Daoy (cell line): Measurements from ENCODE around the gene ZNF382. TPM values are rescaled to one million over a fixed set of nuclear protein-coding genes. Genes with fewer than 3 reads are reported as not detected.

ENCODE experiments used
- DNase-seq: peaks from one replicate; pipeline ENCODE4 v3.0.0-alpha.2; 2015; ENCODE audit warnings: low read depth
- total RNA-seq: library from RNA; depleted of rRNA; stranded (reverse); fragments of >200 nt; shearing (Covaris generic); gene quantifications from 2 replicates; pipeline ENCODE4 v1.2.3, GENCODE V29; 2014; rRNA removed

Gene ZNF382
- total RNA-seq, 1 experiment from 2014 or later = 7.4 TPM

DNA sequence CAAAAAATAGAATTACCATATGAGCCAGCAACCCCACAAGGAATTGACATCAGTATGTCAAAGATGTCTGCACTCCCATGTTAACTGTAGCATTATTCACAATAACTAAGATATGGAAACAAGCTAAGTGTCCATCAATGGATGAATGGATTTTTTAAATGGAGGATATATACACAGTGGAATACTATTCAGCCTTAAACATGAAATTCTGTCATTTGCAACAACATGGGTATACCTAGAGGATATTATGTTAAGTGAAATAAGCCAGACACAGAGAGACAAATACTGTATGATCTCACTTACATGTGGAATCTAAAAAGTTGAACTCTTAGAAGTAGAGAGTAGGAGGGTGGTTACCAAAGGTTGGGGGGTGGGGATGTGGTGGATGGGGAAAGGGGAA lies 74.3 kb downstream of the ZNF382 start:
- DNase-seq = no peak

Other genes with a start within 250 kb of the ZNF382 start
- 2.3 and 3.3 TPM in 2 replicates for gene ZFP14, start 226.1 kb upstream of the ZNF382 start, total RNA-seq
- 5.6 and 10.3 TPM in 2 replicates for gene ZFP82, start 186.7 kb upstream of the ZNF382 start, total RNA-seq
- 7.3 and 9.0 TPM in 2 replicates for gene ZNF566, start 115.8 kb upstream of the ZNF382 start, total RNA-seq
- 9.1 and 11.8 TPM in 2 replicates for gene ZNF260, start 77.0 kb upstream of the ZNF382 start, total RNA-seq
- gene ZNF529, start 32.0 kb upstream of the ZNF382 start, total RNA-seq = 9.8 and 21.3 TPM in 2 replicates
- gene ZNF461, start 61.5 kb downstream of the ZNF382 start, total RNA-seq = 6.3 and 8.3 TPM in 2 replicates
- gene ZNF567, start 82.3 kb downstream of the ZNF382 start, total RNA-seq = 3.5 and 7.2 TPM in 2 replicates
- gene ZNF850, start 167.5 kb downstream of the ZNF382 start, total RNA-seq = 8.7 and 11.4 TPM in 2 replicates
- 4.0 and 12.7 TPM in 2 replicates for gene ZNF790, start 233.1 kb downstream of the ZNF382 start, total RNA-seq
- 0.24 and 2.5 TPM in 2 replicates for gene ZNF345, start 245.6 kb downstream of the ZNF382 start, total RNA-seq